Adrenal gland (tissue), 5 donors: ENCODE measurements around the gene OR52D1.

ENCODE experiments used
- CTCF ChIP-seq, 6 experiments: fragments of 450-650 bp in 4 of 6; fragments of 200-600 bp in 2 of 6; sonication (generic) in 1 of 6; IDR thresholded peaks; 1 replicate in 5 of 6; 2 replicates in 1 of 6; pipeline versions ENCODE4 v1.5.1 to v1.8.0; 2016 to 2021; ENCODE audit warnings: antibody characterized with exemption in 6 of 6, mild to moderate bottlenecking in 2 of 6, moderate library complexity in 1 of 6
- POLR2A ChIP-seq, 2 donors: fragments of 450-650 bp; IDR thresholded peaks; one replicate each; pipeline ENCODE4 v1.6.1; 2017; ENCODE audit warnings: antibody characterized with exemption in 2 of 2, mild to moderate bottlenecking in 2 of 2, moderate library complexity in 1 of 2
- donor health status: DM: no; HTN: no; CAD: no.

DNA sequence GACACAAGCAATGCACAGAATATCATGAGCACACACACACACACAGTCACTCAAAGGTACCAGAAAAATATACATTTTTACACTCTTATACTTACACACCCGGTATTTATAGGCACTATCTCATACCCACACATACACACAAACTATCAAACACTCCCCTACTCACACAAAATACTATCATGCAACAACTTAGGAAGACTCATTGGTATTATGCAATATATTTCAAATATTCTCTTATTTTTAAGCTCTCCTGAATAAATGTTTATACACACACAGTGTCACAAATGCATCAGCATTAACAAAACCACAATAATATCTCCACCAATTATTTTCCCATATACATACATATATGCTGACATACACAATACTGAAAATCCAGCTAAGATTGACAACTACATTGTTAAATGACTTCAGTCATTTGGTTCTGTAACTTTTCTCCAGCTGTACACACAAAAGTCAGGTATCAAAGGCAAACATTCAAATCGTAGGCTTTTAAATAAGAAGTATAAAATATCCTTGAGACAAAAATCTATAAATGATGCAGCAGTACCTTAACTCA is 44.6 kb upstream of the OR52D1 start:
- TF ChIP-seq CTCF (IDR thresholded peaks at IDR 0.05): no peak
- no peak for TF ChIP-seq POLR2A (IDR thresholded peaks at IDR 0.05)
